GM23248 (cell line): ENCODE results near the gene DCLRE1B. TPM values are rescaled to one million over a fixed set of nuclear protein-coding genes. Genes with fewer than 3 reads are reported as not detected.

Experiments used
- DNase-seq: peaks from one replicate; pipeline ENCODE4 v3.0.0-alpha.2; 2015
- H2AFZ ChIP-seq: fragments of 200-600 bp; sonication (generic); 2 replicates; pipeline ENCODE4 v1.6.1; 2016; ENCODE audit warnings: antibody characterized with exemption
- H3F3A ChIP-seq: fragments of 200-600 bp; sonication (generic); 2 replicates; pipeline ENCODE4 v1.6.1; 2016; ENCODE audit warnings: mild to moderate bottlenecking, antibody characterized with exemption, mixed run types; ENCODE audit not compliant: insufficient read depth
- H3K27ac ChIP-seq: fragments of 200-600 bp; sonication (generic); 2 replicates; pipeline ENCODE4 v1.5.1; 2016; ENCODE audit warnings: mild to moderate bottlenecking
- H3K27me3 ChIP-seq: fragments of 200-600 bp; sonication (generic); replicated peaks from 2 replicates; pipeline ENCODE4 v1.6.1; 2016; ENCODE audit warnings: mild to moderate bottlenecking; ENCODE audit not compliant: insufficient read depth
- H3K36me3 ChIP-seq: fragments of 200-600 bp; sonication (generic); 2 replicates; pipeline ENCODE4 v1.6.1; 2016; ENCODE audit warnings: low read depth, mild to moderate bottlenecking
- H3K4me1 ChIP-seq: fragments of 200-600 bp; sonication (generic); 2 replicates; pipeline ENCODE4 v1.6.1; 2016; ENCODE audit warnings: mild to moderate bottlenecking; ENCODE audit not compliant: insufficient read depth
- H3K4me2 ChIP-seq: fragments of 200-600 bp; sonication (generic); one replicate; pipeline ENCODE4 v1.6.1; 2016; ENCODE audit warnings: mild to moderate bottlenecking; ENCODE audit not compliant: unreplicated experiment
- H3K4me3 ChIP-seq: fragments of 200-600 bp; sonication (generic); 2 replicates; pipeline ENCODE4 v1.5.1; 2016; ENCODE audit warnings: mild to moderate bottlenecking
- H3K79me2 ChIP-seq: fragments of 200-600 bp; sonication (generic); 2 replicates; pipeline ENCODE4 v1.6.1; 2016; ENCODE audit warnings: mild to moderate bottlenecking; ENCODE audit not compliant: insufficient read depth
- H3K9ac ChIP-seq: fragments of 200-600 bp; sonication (generic); 2 replicates; pipeline ENCODE4 v1.6.1; 2016; ENCODE audit warnings: mild to moderate bottlenecking
- H3K9me2 ChIP-seq: fragments of 200-600 bp; sonication (generic); 2 replicates; pipeline ENCODE4 v1.6.1; 2016; ENCODE audit warnings: mixed run types, mild to moderate bottlenecking, moderate library complexity; ENCODE audit not compliant: insufficient read depth
- H3K9me3 ChIP-seq: fragments of 200-600 bp; sonication (generic); one replicate; pipeline ENCODE4 v1.6.1; 2017; ENCODE audit warnings: low read depth
- H4K20me1 ChIP-seq: fragments of 200-600 bp; sonication (generic); 2 replicates; pipeline ENCODE4 v1.6.0; 2016; ENCODE audit not compliant: insufficient read depth
- EZH2 ChIP-seq: fragments of 200-600 bp; sonication (generic); IDR thresholded peaks from 2 replicates; pipeline ENCODE4 v1.6.1; 2018; ENCODE audit warnings: antibody characterized with exemption, mild to moderate bottlenecking; ENCODE audit not compliant: insufficient read depth, poor library complexity, severe bottlenecking
- EZH2phosphoT487 ChIP-seq: fragments of 200-600 bp; sonication (generic); IDR thresholded peaks from 2 replicates; pipeline ENCODE4 v1.6.1; 2018; ENCODE audit warnings: antibody characterized with exemption, moderate library complexity, mild to moderate bottlenecking, low read depth; ENCODE audit not compliant: insufficient read depth
- WGBS, 2 experiments: methylation state at CpG; one replicate each; pipeline ENCODE4 v1.1.6; 2015 to 2017; ENCODE audit warnings: low lambda C conversion rate in 2 of 2, low coverage in 1 of 2; ENCODE audit errors: missing lambda C conversion rate in 2 of 2; 5-methylcytosine and 5-hydroxymethylcytosine counted together
- in situ Hi-C: fragments of 300-500 bp; cut with MboI; formaldehyde crosslinking; loops from 2 replicates; pipeline ENCODE4 v1.15.0; 2020
- polyA plus RNA-seq: library from polyadenylated mRNA; unstranded; fragments of >200 nt; fragmentation: Nextera tagmentation; extraction: Ambion mirVana; gene quantifications from 2 replicates; pipeline ENCODE4 v1.2.1, GENCODE V29; 2016
- total RNA-seq: library from RNA; depleted of rRNA; stranded (reverse); fragments of >200 nt; shearing (Covaris generic); gene quantifications from 2 replicates; pipeline ENCODE4 v1.2.3, GENCODE V29; 2014

Gene DCLRE1B
- total and polyA plus RNA-seq, 2 experiments from 2014 or later = 6.5 to 6.9 TPM

DNA sequence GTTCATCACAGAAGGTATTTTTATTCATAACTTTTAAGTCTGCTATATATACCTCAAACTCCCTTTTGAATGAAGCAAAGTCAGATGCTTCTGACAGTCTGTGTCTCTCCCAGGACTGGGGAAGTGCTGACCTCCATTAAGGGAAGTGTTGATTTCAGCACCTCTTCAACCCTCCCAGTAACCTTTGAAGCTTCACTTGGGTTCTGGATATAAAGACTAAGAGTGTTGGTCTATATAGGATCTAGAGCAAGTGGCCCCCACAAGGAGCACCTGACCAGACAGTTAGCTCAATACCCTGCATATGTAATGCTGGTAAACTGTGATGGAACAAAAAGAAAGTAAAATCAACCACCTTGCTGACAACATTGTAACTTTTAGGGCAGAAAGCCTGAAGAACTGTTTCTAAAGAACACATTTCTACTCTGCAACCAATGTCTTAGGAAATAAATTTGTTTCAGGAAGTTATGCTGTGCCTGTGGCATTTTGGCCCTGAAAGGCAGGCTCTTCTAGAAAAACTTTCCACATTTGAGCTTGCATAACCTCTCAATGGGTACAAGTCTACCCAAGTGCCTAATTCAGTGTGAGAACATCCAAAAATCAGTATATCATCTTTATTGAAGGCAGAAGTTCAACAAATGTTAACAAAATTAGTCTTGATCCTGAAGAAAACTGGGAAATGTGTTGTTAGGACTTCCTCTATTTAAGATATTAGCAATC lies 32.7 kb upstream of the DCLRE1B start:
- Histone ChIP-seq H4K20me1 (no peaks in the 10 kb centered on the region), H2AFZ (peak overlapping the region; percentile 85), H3K9me3 (no peaks in the 10 kb centered on the region), H3K27me3 (no peaks in the 10 kb centered on the region), H3K79me2 (no peaks in the 10 kb centered on the region), H3F3A (peaks cover 16% of the 10 kb centered on the region), H3K4me3 (no peak overlapping the region), H3K27ac (peak overlapping the region; percentile 17), H3K4me1 (peaks cover 42% of the 10 kb centered on the region), H3K36me3 (no peaks in the 10 kb centered on the region), H3K4me2 (no peak overlapping the region), H3K9me2 (no peaks in the 10 kb centered on the region), H3K9ac (no peak overlapping the region)
- in situ Hi-C loops = no loop called here
- TF ChIP-seq EZH2phosphoT487 (no peak), EZH2 (no peak)
- peak; percentile 23 for DNase-seq

DNA sequence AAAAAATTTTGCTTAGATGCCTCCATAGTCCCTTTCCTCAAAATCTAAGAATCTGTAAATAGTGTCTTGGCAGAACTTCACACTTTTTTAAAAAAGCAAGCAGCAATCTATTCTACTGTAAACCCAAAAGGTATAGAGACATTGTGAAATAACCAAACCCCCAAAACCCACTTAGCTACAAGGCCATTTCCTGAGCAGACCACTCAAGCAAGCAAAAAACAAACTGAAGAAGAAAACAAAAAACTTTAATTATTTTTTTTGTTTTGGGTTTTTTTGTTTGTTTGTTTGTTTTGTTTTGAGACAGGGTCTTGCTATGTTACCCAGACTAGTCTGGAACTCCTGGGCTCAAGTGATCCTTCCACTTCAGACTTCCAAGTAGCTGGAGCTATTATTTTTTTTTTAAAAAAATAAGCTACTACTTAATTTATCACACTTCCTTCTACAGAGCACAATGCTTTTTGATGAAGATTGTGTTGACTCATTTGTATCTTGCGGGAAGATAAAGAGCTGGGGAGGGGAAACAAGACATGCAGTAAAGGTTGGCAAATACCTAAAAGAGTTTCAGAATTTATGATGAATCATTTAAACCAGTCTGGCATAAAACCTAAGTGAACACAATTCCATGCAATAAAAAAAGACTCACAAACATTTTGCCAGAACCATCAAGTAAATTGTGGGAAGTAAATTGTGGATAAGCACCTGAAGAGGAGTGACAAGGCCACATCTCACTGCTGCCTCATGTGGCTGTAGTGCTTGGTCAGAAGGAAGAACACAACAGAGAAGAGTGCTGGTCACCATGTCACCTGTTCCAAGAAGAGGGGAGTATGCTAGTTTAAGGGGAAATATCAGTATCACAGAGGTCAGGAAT lies 30.9 kb upstream of the DCLRE1B start:
- Histone ChIP-seq H3F3A (0 out of 2 replicates have a peak, but pooled peaks cover 1% of the 10 kb centered on the region), H2AFZ (no peak overlapping the region), H3K4me1 (peaks cover 28% of the 10 kb centered on the region), H3K9me3 (no peaks in the 10 kb centered on the region), H3K27me3 (no peaks in the 10 kb centered on the region), H3K9me2 (no peaks in the 10 kb centered on the region), H3K4me2 (no peak overlapping the region), H3K4me3 (no peak overlapping the region), H3K79me2 (no peaks in the 10 kb centered on the region), H3K27ac (no peak overlapping the region), H3K9ac (no peak overlapping the region), H3K36me3 (no peaks in the 10 kb centered on the region), H4K20me1 (no peaks in the 10 kb centered on the region)
- peak; percentile 27 for DNase-seq
- WGBS, 2 experiments = 75 to 78% methylated on average over 1 of the region's 1 CpG
- no peak for TF ChIP-seq EZH2
- TF ChIP-seq EZH2phosphoT487 = no peak
- in situ Hi-C loops = no loop called here

DNA sequence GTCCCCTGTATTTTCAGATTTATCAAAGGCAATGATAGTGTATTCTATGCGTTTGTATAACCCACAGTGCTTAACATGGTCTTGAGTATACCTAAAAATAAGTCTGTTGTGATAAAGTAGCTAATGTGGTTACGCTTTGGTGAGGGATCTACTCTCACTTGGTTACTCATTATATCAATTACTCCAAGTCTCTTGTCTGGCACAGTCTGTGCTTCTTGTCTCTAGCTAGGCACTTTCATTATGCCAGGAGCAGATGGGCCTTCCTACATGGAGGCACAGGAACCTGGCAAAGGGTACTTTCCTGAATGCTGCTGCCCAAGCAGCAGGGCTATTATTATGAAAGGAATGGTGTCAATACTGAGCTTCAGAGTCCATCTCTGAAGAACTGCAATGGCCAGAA lies 29.4 kb upstream of the DCLRE1B start:
- Histone ChIP-seq H3F3A (no peaks in the 10 kb centered on the region), H4K20me1 (no peaks in the 10 kb centered on the region), H3K4me2 (no peak overlapping the region), H3K36me3 (no peaks in the 10 kb centered on the region), H3K79me2 (no peaks in the 10 kb centered on the region), H3K9me3 (no peaks in the 10 kb centered on the region), H3K27ac (no peak overlapping the region), H3K9ac (no peak overlapping the region), H2AFZ (no peak overlapping the region), H3K27me3 (no peaks in the 10 kb centered on the region), H3K4me1 (peaks cover 27% of the 10 kb centered on the region), H3K4me3 (no peak overlapping the region), H3K9me2 (no peaks in the 10 kb centered on the region)
- TF ChIP-seq EZH2phosphoT487 (no peak), EZH2 (no peak)
- DNase-seq = no peak
- 94 to 96% methylated on average over 2 of the region's 2 CpGs for WGBS, 2 experiments
- in situ Hi-C loops = no loop called here

DNA sequence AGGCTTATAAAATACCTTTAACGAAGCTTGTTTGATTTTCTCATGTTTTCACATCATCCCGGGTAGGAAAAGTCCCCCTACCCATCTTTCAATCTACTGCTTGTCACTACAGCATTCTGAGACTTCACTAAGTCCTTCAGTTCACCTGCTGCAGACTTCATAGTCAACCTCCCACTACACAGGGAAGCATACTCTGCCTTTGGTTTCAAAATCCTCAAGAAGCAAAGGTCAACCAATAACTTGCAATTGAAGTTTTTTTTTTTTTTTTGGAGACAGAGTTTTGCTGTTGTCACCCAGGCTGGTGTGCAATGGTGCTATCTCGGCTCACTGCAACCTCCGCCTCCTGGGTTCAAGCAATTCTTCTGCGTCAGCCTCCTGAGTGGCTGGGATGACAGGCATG lies 28.9 kb upstream of the DCLRE1B start:
- H3K4me3 ChIP-seq = no peak overlapping the region
- in situ Hi-C loops = no loop called here
- no peaks in the 10 kb centered on the region for H3K9me2 ChIP-seq
- H3F3A ChIP-seq = no peaks in the 10 kb centered on the region
- H2AFZ ChIP-seq = no peak overlapping the region
- H3K36me3 ChIP-seq = no peaks in the 10 kb centered on the region
- DNase-seq = no peak
- H4K20me1 ChIP-seq = no peaks in the 10 kb centered on the region
- no peak for TF ChIP-seq EZH2phosphoT487
- no peak for TF ChIP-seq EZH2
- no peaks in the 10 kb centered on the region for H3K79me2 ChIP-seq
- no peaks in the 10 kb centered on the region for H3K9me3 ChIP-seq
- no peaks in the 10 kb centered on the region for H3K27me3 ChIP-seq
- 83 to 92% methylated on average over 5 of the region's 5 CpGs for WGBS, 2 experiments
- H3K4me2 ChIP-seq = no peak overlapping the region
- no peak overlapping the region for H3K9ac ChIP-seq
- peaks cover 22% of the 10 kb centered on the region for H3K4me1 ChIP-seq
- no peak overlapping the region for H3K27ac ChIP-seq
